ENCODE data around the gene ANKRD40CL. TPM values are rescaled to one million over a fixed set of nuclear protein-coding genes. Genes with fewer than 3 reads are reported as not detected.
"Not testable (repeated sequence)": the region's sequence is repeated elsewhere in the genome, so short reads cannot be mapped to it uniquely, and the experiment has no call there.

The ANKRD40CL gene
- total RNA-seq, 1 experiment from 2014 or later = not detected

DNA sequence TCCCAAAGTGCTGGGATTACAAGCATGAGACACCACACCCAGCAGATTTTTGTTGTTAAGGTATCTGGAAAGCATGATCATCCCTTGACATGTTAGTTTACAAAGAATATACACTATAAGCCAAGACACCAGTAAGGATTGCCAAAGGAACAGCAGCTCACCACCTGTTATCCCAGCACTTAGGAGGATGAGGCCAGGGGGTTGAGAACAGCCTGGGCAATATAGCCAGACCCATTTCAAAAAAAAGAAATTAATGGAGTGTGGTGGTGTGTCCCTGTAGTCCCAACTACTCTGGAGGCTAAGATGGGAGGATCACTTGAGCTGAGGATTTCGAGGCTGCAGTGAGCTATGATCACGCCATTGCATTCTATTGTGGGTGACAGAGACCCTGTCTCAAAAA, 5.1 kb downstream of the ANKRD40CL start:
- no peak for DNase-seq (ENCODE audit: low read depth)

DNA sequence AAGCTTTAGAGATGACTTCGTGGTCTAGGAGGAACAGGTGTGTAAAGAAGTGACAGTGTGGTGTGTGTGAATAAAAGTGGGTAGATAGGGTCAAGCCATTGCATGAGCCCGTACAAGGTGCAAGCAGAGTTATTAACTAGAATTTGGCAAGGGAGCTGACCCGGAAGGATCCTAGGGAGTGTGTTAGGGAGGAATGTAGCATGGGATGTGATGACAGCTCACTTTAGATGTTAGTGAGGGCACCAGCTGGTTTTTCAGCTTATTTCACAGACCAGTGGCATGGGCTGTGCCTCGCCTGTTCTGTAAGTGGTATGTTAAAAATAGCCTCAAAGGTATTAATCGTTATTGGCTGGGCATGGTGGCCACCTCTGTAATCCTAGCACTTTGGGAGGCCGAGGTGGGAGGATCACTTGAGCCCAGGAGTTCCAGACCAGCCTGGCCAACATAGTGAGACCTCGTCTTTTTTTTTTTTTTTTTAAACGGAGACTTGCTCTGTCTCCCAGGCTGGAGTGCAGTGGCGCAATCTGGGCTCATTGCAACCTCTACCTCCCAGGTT, 8.3 kb downstream of the ANKRD40CL start:
- DNase-seq (ENCODE audit: low read depth) = no peak

DNA sequence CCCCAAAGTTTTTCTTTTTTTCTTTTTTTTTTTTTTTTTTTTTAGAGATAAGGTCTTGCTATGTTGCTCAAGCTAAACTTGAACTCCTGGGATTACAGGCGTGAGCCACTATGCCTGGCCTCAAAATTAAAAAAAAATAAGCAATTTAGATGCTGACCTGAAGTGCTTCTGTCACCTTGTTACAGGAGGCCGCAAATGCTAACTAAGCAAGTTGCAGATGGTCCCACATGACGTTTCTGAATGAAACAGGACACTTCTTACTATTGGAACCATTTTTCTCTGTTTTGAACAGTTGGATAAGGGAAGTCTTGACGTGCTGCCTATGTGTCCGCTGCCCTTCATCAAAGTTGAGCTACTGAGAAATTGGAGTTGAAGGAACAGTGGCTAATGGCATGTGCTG, 8.8 kb downstream of the ANKRD40CL start:
- DNase-seq (ENCODE audit: low read depth) = no peak

DNA sequence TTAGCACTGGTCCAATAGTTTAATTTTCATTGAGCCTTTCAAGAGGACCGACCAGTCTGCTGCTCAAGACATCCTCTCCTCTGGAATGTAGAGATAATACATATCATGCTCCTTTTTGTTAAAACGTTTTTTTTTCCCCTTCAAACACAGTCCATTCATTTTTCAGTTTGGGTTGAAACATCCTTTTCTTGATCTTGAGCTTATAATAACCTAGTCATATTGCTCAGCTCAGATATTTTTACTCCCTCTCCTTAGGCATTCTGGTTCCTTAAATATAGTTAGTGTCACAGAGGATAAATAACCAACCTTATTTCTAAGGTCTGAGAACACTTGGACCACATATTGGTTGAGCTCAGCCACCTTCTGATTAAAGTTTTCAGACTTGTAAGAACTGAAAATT, 12.8 kb downstream of the ANKRD40CL start:
- no peak for DNase-seq (ENCODE audit: low read depth)

DNA sequence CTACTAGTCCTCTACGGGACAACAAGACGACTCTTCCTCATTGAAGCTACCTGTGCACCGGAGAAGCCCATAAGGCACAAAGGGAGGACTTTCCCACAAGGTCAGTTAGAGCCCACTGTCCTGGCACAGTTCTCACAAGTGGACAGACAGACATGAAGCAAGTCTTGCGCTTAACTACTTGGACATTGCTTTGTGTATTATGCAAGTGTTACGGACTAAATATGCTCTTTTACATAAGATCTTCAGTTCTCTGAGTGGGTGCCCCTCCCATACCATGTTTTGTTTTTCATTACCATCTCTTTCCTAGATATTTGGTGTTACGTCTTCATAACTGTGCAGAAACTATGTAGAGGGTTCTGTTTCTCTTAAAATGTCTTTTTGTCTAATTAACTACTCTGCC, 18.1 kb downstream of the ANKRD40CL start:
- DNase-seq (ENCODE audit: low read depth) = no peak

DNA sequence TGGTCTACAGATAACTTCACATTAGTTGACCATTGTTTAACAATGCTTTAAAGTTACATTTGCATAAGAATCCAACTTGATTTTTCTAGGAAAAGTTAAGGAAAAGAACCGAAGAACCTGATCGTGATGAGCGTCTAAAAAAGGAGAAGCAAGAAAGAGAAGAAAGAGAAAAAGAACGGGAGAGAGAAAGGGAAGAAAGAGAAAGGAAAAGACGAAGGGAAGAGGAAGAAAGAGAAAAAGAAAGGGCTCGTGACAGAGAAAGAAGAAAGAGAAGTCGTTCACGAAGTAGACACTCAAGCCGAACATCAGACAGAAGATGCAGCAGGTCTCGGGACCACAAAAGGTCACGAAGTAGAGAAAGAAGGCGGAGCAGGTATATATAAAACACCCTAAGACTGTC, 21.7 kb downstream of the ANKRD40CL start:
- DNase-seq (ENCODE audit: low read depth) = no peak

DNA sequence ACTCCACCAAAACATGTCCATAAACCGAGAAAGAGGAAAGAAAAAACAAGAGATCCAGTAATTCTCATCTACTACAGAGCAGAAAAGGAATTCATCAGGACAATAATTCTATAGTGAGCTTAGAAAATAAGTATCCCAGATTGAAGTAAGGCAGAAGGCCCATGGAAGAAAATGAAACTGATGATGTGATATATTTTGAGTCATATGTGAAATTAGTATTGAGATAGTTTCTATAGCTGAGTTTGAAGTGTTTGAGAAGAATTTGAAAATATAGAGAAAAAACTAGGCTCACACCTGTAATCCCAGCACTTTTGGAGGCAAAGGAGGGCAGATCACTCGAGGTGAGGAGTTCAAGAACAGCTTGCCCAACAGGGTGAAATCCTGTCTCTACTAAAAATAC, 28.2 kb downstream of the ANKRD40CL start:
- no peak for DNase-seq (ENCODE audit: low read depth)

DNA sequence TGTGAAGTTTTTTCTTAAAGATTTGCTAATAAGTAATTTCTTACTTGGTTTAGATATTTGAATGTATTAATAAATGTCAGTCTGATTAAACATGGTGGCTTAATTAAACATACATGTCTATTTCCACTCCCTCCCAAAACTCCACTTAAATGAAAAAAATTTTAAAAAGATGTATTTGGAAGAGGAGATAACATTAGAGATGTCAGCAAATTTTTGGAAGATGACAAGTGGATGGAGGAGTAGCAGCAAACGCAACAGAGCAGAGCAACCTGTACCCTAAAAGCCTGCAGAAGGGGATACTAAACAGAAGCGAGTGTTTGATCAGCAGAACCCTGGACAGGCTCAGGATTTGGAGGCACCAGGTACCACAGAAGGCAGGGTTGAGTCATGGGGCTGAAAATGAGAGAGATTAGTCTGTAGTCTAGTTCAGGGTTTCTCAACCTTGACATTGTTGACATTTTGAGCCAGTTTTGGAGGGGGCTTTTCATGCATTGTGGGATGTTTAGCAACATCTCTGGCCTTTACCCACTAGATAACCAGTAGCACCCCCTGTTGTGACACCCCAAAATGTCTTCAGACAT, 30.1 kb downstream of the ANKRD40CL start:
- no peak for DNase-seq (ENCODE audit: low read depth)

DNA sequence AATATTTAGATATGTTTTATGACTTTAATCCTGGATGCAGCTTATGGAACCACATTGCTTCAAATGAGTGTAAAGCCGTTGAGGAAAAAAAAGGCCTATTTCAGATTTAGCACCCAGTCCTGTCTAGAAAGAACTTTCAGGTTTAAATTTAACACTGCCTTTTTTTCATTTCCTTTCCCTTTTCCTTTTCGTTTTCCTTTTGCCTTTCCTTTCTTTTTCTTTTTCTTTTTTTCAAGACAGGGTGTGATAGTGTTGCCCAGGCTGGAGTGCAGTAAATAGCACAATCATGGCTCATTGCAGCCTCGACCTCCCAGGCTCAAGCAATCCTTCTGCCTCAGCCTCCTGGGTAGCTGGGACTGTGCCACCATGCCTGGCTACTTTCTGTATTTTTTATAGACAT, 32.0 kb downstream of the ANKRD40CL start:
- DNase-seq (ENCODE audit: low read depth) = no peak

DNA sequence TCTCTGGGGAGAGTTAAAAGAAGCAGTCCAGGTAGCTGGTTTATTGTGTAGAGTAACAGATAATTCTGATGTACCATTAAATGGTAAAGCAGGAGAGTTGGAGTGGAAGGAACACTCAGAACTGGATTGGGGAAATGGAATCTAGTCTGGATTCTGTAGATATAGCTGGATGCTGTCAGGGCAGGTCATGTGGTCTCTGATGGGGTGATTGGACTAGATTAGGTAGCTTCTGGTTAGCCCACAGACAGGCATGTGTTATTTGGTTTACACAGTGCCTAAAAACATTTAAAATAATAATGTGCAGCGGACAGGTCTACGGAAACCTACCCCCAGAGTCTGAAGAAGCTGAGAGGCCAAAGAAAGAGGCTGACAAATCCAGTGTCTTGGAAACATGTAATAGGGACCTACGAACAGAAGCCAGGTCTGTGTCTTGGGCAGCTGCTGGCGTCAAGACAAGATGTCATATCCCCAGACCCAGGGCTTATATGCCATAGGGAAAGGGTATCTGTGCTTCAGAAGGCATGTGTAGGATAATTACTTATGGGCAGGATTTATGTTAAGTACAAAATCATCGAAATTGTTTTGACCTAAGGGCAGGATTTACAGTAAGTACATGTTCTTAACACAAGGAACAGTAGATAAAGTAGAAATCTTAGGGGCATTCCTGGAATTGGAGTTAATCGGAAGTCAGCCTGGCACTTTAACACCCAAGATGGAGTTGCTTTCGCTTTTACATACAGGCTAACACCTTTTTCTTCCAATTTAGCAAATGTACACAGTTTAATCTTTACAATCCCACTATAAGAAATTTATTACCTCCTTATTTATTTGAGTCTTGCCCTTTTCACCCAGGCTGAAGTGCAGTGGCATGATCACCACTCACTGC, 35.5 kb downstream of the ANKRD40CL start:
- no peak for DNase-seq (ENCODE audit: low read depth)

DNA sequence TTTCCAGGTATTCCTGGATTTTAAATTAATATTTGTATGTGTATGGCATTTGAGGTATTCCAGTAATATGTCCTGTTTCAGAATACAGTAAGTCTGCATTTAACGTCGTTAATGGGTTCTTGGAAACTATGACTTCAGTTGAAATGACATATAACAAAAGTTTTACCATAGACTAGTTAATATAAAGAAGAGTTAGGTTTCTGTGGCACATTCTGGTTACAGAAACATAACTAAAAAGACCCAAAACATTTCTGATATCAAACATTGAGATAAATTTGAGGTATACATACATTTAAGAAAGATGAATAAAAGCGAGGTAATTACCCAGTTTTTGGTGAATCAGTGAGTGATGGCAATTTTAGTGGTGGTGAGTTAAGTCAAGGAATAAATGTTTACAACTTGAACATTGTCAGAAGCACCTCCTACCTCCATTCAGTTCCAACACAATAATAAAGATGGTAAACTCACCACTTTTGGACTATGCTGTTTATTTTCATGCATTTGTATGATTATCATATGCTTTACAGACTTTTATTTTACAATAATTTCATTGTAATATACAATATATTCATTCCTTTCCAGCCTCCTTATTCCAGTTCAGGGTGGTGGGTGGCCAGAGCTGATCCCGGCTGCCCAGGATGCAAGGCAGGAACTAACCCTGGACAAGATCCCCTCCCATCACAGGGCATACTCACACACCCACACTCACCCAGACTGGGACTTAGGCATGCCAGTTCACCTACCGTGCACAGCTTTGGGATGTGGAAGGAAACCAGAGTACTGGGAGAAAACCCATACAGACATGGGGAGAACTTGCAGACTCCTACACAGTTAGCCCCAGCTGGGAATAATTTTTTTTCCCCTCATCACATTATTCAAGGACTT, 38.2 kb downstream of the ANKRD40CL start:
- no peak for DNase-seq (ENCODE audit: low read depth)

DNA sequence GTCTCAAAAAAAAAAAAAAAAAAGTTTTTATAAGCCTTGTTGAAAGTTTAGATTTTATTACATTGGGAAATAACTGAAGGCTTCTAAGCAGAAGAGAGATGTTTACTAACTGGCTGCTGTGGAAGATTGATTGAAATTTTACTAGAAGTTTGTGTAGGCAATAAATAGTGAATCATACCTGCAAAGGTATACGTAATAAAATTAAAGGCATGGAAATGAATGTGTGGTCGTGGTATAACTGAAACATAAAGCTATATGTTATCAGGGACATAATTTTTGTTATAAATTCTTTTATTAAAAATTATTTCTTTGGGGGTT, 39.2 kb downstream of the ANKRD40CL start:
- DNase-seq (ENCODE audit: low read depth) = no peak

DNA sequence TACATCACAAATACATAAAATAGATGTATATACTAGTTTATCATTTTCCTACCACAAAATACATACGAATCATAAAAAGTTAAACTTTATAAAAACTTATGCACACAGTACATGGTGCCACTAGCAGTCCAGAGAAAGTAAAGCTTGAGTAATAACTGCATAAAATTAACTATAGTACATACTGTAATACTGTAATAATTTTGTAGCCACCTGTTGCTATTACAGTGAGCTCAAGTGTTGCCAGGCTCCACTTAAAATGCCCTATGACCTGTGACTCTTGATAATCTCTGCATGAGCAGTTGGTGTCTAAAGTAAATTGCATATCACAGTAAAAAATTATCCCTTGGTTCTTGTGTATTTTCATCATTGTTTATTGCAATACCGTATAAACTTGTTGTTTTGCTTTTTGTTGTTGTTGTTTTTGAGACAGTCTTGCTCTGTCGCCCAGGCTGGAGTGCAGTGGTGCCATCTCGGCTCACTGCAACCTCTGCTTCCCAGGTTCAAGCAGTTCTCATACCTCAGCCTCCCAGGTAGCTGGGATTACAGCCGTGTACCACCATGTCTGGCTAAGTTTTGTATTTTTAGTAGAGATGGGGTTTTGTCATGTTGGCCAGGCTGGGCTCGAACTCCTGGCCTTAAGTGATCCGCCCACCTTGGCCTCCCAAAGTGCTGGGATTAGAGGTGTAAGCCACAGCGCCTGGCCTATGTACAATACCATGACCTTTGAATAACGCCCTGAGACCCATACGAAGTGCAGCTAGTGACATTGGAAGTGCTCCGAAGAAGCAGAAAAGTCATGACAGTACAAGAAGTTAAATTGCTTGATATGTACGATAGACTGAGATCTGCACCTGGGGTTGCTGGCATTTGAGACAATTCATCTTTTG, 41.3 kb downstream of the ANKRD40CL start:
- DNase-seq (ENCODE audit: low read depth) = no peak

DNA sequence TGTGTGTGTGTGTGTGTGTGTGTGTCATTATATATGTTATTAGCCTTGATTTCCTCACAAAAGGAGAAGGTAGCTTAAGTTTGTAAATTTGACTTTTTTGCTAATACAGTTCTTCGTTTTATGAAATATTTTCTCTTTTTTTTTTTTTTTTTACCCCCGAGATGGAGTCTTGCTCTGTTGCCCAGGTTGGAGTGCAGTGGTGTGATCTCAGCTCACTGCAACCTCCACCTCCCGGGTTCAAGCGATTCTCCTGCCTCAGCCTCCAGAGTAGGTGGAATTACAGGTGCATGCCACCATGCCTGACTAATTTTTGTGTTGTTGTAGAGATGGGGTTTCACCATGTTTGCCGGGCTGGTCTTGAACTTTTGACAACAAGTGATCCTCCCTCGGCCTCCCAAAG, 42.7 kb downstream of the ANKRD40CL start:
- DNase-seq (ENCODE audit: low read depth) = not testable (repeated sequence)

DNA sequence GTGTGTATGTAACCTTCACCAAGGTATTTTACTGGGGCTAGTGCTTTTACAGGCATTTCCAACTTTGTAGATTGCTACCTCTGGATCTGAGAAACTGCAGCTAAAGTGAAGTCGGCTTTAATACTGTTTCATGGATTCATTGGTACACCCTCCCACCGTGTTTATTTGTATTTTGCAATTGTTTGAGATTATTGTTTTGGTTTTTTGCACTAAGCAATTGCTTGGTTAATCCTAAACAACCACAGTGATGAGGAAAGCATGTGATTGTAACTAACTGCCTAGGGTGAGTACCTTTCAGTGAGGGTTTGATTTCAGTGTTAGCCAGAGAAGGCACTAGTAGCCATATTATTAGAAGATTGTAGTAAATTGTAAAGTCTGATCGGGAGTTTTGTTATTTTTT, 44.6 kb downstream of the ANKRD40CL start:
- DNase-seq (ENCODE audit: low read depth) = no peak

DNA sequence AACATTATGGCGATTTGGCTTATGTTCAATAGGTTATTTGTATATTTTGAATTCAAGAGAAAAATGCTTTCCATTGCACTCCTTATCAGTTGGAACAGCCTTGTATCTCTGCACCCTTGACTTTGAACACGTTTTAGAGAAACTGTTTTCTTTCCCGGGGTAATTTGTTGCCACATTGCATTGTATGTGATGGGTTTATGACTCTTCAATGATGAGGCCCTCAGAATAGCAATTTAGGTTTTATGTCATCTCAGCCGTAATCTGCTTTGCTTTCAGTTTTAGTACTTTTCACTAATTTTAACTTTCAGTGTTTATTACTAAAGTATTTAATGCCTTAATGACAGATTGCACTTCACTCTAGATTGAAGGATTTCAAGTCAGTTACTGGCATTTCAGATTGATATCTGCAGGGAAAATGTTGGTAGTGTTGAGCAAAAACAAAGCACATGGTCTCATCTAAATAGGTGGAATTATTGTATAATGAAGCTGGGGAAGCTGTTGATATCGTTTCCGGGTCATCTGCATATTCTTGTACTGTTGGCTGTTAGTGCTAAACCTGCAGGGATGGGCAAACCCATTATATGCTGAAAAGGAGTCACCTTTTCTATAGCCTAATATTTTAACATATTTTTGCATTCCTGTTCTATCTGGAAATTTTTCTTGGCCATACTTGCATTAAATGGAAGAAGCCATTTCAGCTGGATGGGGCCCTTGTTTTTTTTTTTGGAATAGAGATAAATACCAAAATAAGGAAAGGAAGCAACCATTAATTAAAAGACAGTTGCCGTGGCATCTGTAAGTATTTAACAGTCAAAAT, 45.9 kb downstream of the ANKRD40CL start:
- DNase-seq (ENCODE audit: low read depth) = peak; percentile 18

DNA sequence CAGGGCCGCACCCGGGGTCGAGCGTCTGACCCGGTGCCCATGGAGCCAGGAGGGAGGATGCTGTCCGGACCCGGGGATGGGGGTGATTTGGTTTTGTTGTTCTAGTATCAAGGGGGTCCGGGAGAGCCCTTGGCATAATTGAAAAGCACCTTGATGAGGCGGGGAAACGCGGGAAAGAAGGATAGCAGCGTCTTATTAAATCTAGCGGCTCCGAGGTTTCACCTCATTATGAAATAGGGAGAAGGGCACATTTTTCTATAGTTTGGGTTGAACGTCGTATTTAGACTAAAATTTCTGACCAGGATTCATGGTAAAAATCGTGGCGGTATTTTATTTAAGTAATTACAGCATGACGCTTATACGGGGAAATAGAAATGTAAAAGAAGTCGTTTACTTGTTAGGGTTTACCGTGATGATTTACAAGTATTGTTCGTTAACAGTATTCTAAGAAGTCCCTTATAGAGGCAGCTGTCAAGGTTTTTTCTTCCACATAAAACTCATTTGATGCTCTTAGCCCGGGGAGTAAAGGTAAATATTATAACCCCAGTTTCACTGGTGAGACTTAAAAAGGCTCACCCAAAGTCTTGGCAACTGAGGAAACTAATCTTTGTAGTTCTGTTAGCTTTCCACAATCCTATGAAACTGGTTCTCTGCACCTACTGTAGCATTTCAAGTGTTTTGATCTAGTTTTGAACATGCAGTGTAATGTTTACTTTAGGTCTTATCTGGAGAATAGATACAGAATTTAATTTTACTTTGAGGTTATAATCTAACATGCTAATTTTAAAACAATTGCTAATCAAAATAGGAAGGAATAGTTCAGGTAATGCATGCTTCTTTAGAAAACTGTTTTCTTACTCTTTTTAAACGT, 47.2 kb downstream of the ANKRD40CL start:
- no peak for DNase-seq (ENCODE audit: low read depth)

DNA sequence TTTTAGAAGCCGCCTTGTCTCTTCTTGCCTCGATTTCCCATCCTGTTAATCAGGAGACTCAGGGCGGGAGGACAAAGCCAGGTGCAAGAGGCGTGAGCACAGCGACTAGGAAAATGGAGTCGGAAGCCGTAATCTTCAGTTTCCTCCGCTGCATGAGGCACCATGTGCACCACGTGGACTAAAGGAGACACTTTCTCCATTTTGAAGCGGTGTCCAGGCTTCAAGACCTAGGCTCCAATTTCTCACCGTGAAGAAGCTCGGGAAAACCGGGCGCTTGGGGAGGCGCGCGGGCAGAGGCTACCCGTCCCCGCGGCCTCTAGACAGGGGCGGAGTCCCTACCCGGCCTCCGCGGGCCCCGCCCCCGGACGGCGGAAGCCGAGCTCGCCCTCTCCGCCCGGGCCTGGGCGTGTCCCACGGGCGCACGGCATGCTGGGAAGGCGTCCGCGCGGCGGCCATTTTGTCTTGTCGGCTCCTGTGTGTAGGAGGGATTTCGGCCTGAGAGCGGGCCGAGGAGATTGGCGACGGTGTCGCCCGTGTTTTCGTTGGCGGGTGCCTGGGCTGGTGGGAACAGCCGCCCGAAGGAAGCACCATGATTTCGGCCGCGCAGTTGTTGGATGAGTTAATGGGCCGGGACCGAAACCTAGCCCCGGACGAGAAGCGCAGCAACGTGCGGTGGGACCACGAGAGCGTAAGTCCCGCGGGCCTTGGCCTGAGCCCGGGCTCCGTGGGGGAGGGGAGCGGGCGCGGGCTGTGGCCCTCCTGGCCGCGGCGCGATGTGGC, 48.0 kb downstream of the ANKRD40CL start, which contains the start of gene LUC7L3:
Gene LUC7L3, plus strand, starts transcription at position 460 of the 780 bp plus-strand sequence. Its CDS starts 130 bp downstream, at position 590.
- DNase-seq (ENCODE audit: low read depth) = peak; percentile 91
